Calu3 (cell line): Measurements from ENCODE around the gene PHLPP2. TPM values are rescaled to one million over a fixed set of nuclear protein-coding genes. Genes with fewer than 3 reads are reported as not detected.

ENCODE experiments used
- BruUV-seq: library from RNA; stranded (reverse); fragments of 400-500 nt; replicated peaks from 2 replicates; lab custom pipeline; 2021; lab: Mats Ljungman, UMichigan
- CTCF ChIA-PET: fragments of 300-600 bp; sonication (Branson Sonifier 250); formaldehyde crosslinking; loops from one replicate; lab custom pipeline; 2022; ENCODE audit warnings: antibody characterized with exemption; lab: Charles Lee
- DNase-seq: peaks from one replicate; pipeline ENCODE4 v3.0.0; 2022
- H3K27ac Mint-ChIP-seq: one replicate; pipeline ENCODE4 v1.8.0; 2022; ENCODE audit warnings: mixed read lengths; ENCODE audit not compliant: unreplicated experiment
- H3K27me3 Mint-ChIP-seq: one replicate; pipeline ENCODE4 v1.8.0; 2022; ENCODE audit warnings: mixed read lengths; ENCODE audit not compliant: unreplicated experiment
- H3K36me3 Mint-ChIP-seq: one replicate; pipeline ENCODE4 v1.8.0; 2022; ENCODE audit warnings: mild to moderate bottlenecking, moderate library complexity, mixed read lengths; ENCODE audit not compliant: insufficient read depth, unreplicated experiment
- H3K4me1 Mint-ChIP-seq: one replicate; pipeline ENCODE4 v1.8.0; 2022; ENCODE audit warnings: mild to moderate bottlenecking, low read depth, mixed read lengths; ENCODE audit not compliant: unreplicated experiment
- H3K4me3 Mint-ChIP-seq: one replicate; pipeline ENCODE4 v1.8.0; 2022; ENCODE audit warnings: mild to moderate bottlenecking, low read depth, moderate library complexity, mixed read lengths; ENCODE audit not compliant: unreplicated experiment
- H3K9me3 Mint-ChIP-seq: one replicate; pipeline ENCODE4 v1.8.0; 2022; ENCODE audit warnings: low read depth, mixed read lengths; ENCODE audit not compliant: unreplicated experiment
- intact Hi-C: fragments of 100-400 bp; cut with micrococcal nuclease; formaldehyde crosslinking; loops from one replicate; pipeline ENCODE4 v1.10.0; 2022; ENCODE audit not compliant: unreplicated experiment
- total RNA-seq: library from RNA; stranded (reverse); gene quantifications from 2 replicates; pipeline ENCODE4 v1.2.3, GENCODE V29; 2022
- TF ChIP-seq, protein P1 (sequence below): fragments of 200-600 bp; IDR thresholded peaks from one replicate; pipeline ENCODE4 v1.8.0; 2022; ENCODE audit warnings: antibody characterized with exemption; ENCODE audit not compliant: unreplicated experiment

The PHLPP2 gene
- total RNA-seq, 1 experiment from 2014 or later = 10.0 TPM

DNA sequence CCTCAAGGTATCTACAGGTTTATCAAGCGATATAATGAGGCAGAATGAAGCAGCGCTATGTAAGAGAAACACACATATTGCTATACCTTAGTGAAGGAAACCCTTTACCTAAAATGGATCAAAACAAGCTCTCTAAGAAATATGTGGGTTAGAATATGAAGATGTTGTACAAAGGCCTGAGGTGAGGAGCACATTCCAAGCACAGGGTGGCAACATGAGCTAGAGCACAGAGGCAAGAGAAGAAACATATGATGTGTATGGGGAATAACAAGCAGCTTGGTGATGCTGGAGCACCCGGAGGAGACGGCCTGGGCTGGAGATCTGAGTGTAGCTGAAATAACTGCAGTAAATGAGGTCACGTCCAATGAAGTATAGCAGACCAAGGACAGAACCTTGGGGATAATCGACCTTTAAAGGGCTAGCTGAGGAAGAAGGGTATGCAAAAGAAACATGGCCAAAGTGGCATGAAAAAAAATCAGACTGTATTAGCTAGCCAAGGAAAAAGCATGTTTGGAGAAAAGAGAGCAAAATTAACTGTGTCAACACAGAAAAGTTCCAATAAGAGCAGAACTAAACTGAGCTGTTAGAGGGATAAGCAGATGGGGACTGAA, 54.5 kb downstream of the PHLPP2 start:
- BruUV-seq = no TSS peak
- TF ChIP-seq, protein P1, sequence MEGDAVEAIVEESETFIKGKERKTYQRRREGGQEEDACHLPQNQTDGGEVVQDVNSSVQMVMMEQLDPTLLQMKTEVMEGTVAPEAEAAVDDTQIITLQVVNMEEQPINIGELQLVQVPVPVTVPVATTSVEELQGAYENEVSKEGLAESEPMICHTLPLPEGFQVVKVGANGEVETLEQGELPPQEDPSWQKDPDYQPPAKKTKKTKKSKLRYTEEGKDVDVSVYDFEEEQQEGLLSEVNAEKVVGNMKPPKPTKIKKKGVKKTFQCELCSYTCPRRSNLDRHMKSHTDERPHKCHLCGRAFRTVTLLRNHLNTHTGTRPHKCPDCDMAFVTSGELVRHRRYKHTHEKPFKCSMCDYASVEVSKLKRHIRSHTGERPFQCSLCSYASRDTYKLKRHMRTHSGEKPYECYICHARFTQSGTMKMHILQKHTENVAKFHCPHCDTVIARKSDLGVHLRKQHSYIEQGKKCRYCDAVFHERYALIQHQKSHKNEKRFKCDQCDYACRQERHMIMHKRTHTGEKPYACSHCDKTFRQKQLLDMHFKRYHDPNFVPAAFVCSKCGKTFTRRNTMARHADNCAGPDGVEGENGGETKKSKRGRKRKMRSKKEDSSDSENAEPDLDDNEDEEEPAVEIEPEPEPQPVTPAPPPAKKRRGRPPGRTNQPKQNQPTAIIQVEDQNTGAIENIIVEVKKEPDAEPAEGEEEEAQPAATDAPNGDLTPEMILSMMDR = no peak
- Mint-ChIP-seq H3K27ac (no peak overlapping the region), H3K9me3 (no peaks in the 10 kb centered on the region), H3K36me3 (no peaks in the 10 kb centered on the region), H3K4me1 (peaks cover 16% of the 10 kb centered on the region), H3K4me3 (no peak overlapping the region), H3K27me3 (no peaks in the 10 kb centered on the region)
- no peak for DNase-seq
- intact Hi-C loops = no loop called here
- CTCF ChIA-PET = no interaction called here

DNA sequence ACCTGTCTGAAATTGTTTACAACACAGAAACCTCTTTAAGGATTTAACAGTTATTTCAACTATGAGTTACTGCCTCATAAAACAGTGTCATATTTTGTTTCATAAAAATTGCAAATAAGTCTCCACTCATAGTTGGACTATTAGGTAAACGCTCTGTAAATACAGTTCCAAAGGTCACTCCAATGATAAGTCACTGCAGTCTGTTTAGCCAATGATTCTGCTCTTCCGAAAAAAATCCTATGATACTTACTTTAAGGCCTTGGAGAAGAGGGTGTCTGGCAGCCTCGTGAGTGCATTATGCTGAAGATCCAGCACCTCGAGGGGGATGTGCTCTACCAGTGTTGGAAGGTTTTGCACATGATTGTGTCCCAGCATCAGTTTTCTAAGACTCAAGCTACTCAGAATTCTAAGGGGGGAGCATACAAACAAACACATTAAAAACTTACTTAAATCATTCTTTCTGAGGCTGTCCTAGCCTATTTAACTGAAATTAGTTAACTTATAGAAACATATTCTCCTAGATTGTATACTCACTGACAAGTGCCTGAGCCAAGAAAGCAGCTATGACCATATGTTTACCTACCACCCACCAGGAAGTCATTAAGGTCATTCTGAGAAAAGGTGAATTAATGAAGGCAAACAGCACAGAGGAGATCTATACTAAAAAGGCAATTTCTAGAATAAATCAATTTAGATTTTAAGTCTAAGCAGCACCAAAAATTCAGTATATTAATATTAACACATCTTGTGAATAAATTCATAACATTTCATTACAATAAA, 57.4 kb downstream of the PHLPP2 start:
- Mint-ChIP-seq H3K36me3 (no peaks in the 10 kb centered on the region), H3K4me3 (no peak overlapping the region), H3K27me3 (no peaks in the 10 kb centered on the region), H3K4me1 (peaks cover 16% of the 10 kb centered on the region), H3K9me3 (no peaks in the 10 kb centered on the region), H3K27ac (no peak overlapping the region)
- CTCF ChIA-PET = interaction anchor here (0.6 kb wide), 1 partner anchor 1213 kb away, joined by 3 read pairs; the partner anchor contains the start of gene FCSK
- no peak for DNase-seq
- intact Hi-C loops = no loop called here
- no TSS peak for BruUV-seq
- TF ChIP-seq, protein P1 = no peak

DNA sequence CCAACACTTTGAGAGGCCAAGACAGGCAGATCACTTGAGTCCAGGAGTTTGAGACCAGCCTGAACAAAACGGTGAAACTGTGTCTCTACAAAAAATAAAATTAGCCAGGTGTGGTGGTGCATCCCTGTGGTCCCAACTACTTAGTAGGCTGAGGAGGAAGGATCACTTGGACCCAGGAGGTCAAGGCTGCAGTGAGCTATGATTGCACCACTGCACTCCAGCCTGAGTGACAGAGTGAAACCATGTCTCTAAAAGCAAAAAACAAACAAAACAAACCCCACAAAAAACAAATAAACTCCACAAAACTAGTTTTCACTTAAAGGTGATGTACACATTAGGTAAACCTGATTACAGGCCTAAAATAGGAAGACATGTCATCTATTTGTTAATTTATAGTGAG, 58.2 kb downstream of the PHLPP2 start:
- no peaks in the 10 kb centered on the region for H3K9me3 Mint-ChIP-seq
- TF ChIP-seq, protein P1 = no peak
- no peak overlapping the region for H3K4me3 Mint-ChIP-seq
- H3K27me3 Mint-ChIP-seq = no peaks in the 10 kb centered on the region
- BruUV-seq = no TSS peak
- intact Hi-C loops = no loop called here
- no peak for DNase-seq
- H3K27ac Mint-ChIP-seq = no peak overlapping the region
- peaks cover 16% of the 10 kb centered on the region for H3K4me1 Mint-ChIP-seq
- CTCF ChIA-PET = no interaction called here
- no peaks in the 10 kb centered on the region for H3K36me3 Mint-ChIP-seq

DNA sequence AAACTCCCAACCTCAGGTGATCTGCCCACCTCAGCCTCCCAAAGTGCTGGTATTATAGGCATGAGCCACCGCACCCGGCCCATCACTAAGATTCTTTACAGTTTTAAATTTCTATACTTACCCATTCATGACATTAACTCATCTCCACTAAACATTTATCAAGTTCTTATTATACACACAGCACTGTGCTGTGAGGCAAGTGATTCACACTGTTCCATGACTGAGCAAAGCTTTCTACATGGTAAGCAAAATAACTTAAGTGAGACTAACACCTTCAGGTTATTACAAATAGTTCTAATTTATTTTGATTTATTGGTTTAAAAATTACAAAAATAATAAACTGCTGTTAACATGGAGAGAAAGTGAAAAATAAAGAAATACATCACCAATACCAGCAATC, 65.0 kb downstream of the PHLPP2 start:
- intact Hi-C loops = no loop called here
- TF ChIP-seq, protein P1 = no peak
- H3K36me3 Mint-ChIP-seq = no peaks in the 10 kb centered on the region
- CTCF ChIA-PET = no interaction called here
- no peaks in the 10 kb centered on the region for H3K27me3 Mint-ChIP-seq
- no TSS peak for BruUV-seq
- no peak overlapping the region for H3K4me3 Mint-ChIP-seq
- H3K27ac Mint-ChIP-seq = no peak overlapping the region
- no peaks in the 10 kb centered on the region for H3K9me3 Mint-ChIP-seq
- H3K4me1 Mint-ChIP-seq = no peaks in the 10 kb centered on the region
- no peak for DNase-seq
